Measurements from ENCODE around the gene LMX1B. TPM values are rescaled to one million over a fixed set of nuclear protein-coding genes. Genes with fewer than 3 reads are reported as not detected.

Gene LMX1B
- total RNA-seq, 1 experiment from 2014 or later, result not detected

DNA sequence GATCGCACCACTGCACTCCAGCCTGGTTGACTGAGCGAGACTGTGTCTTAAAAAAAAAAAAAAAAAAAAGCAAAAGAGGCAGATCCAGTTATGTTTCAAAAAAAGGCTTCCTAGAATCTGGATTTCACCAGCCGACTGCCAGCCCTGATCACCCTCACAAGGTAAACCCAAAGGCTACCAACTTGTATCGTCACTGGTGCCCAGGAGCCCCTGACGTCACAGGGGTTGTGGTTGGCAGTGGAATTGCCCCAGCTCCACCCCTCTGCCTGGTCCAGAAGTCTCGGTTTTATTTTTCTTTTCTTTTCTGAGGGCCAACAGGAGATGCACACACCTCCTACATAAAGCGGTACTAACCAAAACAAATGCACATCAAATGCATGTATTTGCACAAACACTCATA lies 6.0 kb upstream of the LMX1B start:
- no peak overlapping the region for H3K9ac ChIP-seq (ENCODE audit: low read length)
- no peaks in the 10 kb centered on the region for H3K9me2 ChIP-seq (replicated peaks; ENCODE audit: insufficient read depth, low read length)
- no peaks in the 10 kb centered on the region for H3K36me3 ChIP-seq (ENCODE audit: insufficient read depth, low read length)
- H3K27ac ChIP-seq (ENCODE audit: low read length), result no peak overlapping the region
- no peaks in the 10 kb centered on the region for H3K27me3 ChIP-seq (ENCODE audit: low read length)
- no peaks in the 10 kb centered on the region for H4K20me1 ChIP-seq (ENCODE audit: insufficient read depth, low read depth, low read length)
- no peaks in the 10 kb centered on the region for H3K9me3 ChIP-seq (ENCODE audit: low read length)
- no peak overlapping the region for H2AFZ ChIP-seq (ENCODE audit: low read length)
- H3K4me3 ChIP-seq (ENCODE audit: low read length), result no peak overlapping the region
- H3K4me2 ChIP-seq (ENCODE audit: low read depth, low read length, poor library complexity, severe bottlenecking), result no peak overlapping the region
- no peak for DNase-seq
- H3K79me2 ChIP-seq (ENCODE audit: low read length), result no peaks in the 10 kb centered on the region
- H3K4me1 ChIP-seq (ENCODE audit: low read length), result no peaks in the 10 kb centered on the region

DNA sequence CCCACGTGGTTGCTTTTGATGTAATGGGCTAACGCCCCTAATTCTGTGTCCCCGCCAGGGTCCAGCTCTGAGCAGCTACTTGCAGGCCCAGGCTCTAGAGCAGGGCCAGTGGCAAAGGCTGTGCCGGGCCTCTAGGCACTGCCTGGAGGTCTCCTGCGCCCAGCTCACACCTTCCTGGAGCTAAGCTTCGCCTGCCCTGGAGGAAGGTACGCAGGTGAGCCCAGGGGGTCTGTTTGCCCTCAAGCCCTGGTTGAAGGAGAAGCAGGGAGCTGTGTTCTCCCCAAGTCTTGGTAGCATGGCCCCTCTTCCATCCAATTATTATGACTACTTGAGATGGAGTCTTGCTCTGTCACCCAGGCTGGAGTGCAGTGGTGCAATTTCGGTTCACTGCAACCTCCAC lies 5.2 kb upstream of the LMX1B start:
- Histone ChIP-seq H3K4me3 (ENCODE audit: low read length) (no peak overlapping the region), H3K36me3 (ENCODE audit: insufficient read depth, low read length) (no peaks in the 10 kb centered on the region), H3K27me3 (ENCODE audit: low read length) (no peaks in the 10 kb centered on the region), H3K27ac (ENCODE audit: low read length) (no peak overlapping the region), H3K4me1 (ENCODE audit: low read length) (no peaks in the 10 kb centered on the region), H4K20me1 (ENCODE audit: insufficient read depth, low read depth, low read length) (no peaks in the 10 kb centered on the region), H3K9ac (ENCODE audit: low read length) (no peak overlapping the region), H2AFZ (ENCODE audit: low read length) (no peak overlapping the region), H3K9me3 (ENCODE audit: low read length) (no peaks in the 10 kb centered on the region), H3K4me2 (ENCODE audit: low read depth, low read length, poor library complexity, severe bottlenecking) (no peak overlapping the region), H3K9me2 (replicated peaks; ENCODE audit: insufficient read depth, low read length) (no peaks in the 10 kb centered on the region), H3K79me2 (ENCODE audit: low read length) (no peaks in the 10 kb centered on the region)
- no peak for DNase-seq

DNA sequence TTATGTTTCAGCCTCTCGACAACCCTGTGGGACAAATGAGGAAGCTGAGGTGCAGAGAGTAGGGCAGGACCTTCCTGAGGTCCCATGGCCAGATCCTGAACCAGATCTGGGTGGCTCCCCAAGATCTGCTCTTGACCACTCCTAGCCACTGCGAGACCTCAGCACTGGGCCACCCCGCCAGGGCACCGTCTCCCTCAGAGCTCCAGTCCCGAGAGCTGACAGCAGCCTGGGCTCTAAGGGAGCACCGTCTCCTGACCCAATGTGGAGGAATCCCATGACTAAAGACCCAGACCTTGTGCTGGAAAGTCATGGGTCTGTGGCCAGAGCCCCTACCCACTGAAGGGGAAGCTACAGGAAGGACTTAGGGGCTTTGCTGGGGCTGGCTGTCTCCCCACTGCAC lies 4.5 kb upstream of the LMX1B start:
- H3K36me3 ChIP-seq (ENCODE audit: insufficient read depth, low read length), result no peaks in the 10 kb centered on the region
- H3K27me3 ChIP-seq (ENCODE audit: low read length), result no peaks in the 10 kb centered on the region
- H3K4me2 ChIP-seq (ENCODE audit: low read depth, low read length, poor library complexity, severe bottlenecking), result no peak overlapping the region
- H3K4me1 ChIP-seq (ENCODE audit: low read length), result no peaks in the 10 kb centered on the region
- no peaks in the 10 kb centered on the region for H3K9me2 ChIP-seq (replicated peaks; ENCODE audit: insufficient read depth, low read length)
- DNase-seq, result no peak
- H3K4me3 ChIP-seq (ENCODE audit: low read length), result no peak overlapping the region
- H4K20me1 ChIP-seq (ENCODE audit: insufficient read depth, low read depth, low read length), result no peaks in the 10 kb centered on the region
- no peaks in the 10 kb centered on the region for H3K9me3 ChIP-seq (ENCODE audit: low read length)
- H3K27ac ChIP-seq (ENCODE audit: low read length), result no peak overlapping the region
- H3K79me2 ChIP-seq (ENCODE audit: low read length), result no peaks in the 10 kb centered on the region
- H2AFZ ChIP-seq (ENCODE audit: low read length), result no peak overlapping the region
- H3K9ac ChIP-seq (ENCODE audit: low read length), result no peak overlapping the region

DNA sequence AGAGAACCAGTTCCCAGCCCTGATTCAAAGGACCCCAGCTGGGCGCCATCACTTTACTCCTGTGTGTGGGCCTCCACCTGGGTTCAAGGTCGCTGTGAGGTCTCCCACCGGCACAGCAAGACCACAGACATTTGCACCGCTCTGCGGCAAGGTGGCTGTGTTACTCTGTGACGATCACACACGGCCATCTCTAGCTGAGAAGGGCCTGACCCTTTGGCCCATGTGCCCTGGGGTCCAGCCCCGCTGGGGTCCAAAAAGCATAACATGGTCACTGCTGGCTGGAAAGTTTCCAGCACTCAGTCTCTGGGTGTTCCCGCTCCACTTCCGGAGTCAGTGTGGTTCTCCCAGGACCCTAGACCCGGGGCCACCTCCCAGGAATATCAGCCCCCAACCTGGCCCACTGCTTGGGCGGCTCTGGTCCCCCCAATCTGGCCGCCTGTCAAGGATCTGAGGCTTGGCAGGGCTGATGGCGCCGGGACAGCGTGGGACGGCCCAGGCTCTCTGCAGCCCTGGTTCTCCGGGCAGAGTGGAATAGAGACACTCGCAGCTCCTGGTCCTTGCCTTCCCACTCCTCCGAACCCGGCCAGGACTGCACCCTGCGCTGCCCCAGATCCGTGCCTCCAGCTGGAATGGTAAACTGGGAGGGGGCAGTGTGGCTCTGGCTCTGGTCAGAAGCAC lies 3.9 kb upstream of the LMX1B start:
- no peaks in the 10 kb centered on the region for H3K36me3 ChIP-seq (ENCODE audit: insufficient read depth, low read length)
- H3K27ac ChIP-seq (ENCODE audit: low read length), result no peak overlapping the region
- H3K4me1 ChIP-seq (ENCODE audit: low read length), result no peaks in the 10 kb centered on the region
- H4K20me1 ChIP-seq (ENCODE audit: insufficient read depth, low read depth, low read length), result no peaks in the 10 kb centered on the region
- no peak overlapping the region for H3K4me2 ChIP-seq (ENCODE audit: low read depth, low read length, poor library complexity, severe bottlenecking)
- H3K9me2 ChIP-seq (replicated peaks; ENCODE audit: insufficient read depth, low read length), result no peaks in the 10 kb centered on the region
- H2AFZ ChIP-seq (ENCODE audit: low read length), result no peak overlapping the region
- no peak for DNase-seq
- no peaks in the 10 kb centered on the region for H3K9me3 ChIP-seq (ENCODE audit: low read length)
- H3K79me2 ChIP-seq (ENCODE audit: low read length), result no peaks in the 10 kb centered on the region
- no peaks in the 10 kb centered on the region for H3K27me3 ChIP-seq (ENCODE audit: low read length)
- no peak overlapping the region for H3K4me3 ChIP-seq (ENCODE audit: low read length)
- no peak overlapping the region for H3K9ac ChIP-seq (ENCODE audit: low read length)

DNA sequence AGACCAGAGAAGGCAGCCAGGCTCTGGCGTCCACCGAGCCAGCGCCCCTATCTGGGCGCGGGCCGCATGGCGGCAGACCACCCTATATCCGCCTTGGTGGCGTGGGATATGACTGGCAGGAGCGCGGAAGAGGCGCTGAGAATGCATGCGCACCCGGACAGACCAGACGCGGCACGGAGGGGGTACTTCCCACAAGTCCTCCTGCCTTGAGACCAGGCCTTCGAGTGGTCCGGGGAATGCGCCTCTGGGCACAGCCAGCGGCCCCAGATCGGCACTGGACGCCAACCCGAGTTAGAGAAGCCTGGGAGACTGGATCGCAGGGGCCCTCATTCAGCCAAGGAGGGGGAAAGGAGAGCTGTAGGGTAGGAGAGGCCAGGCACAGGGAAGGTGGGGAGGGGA lies 2.5 kb upstream of the LMX1B start:
- Histone ChIP-seq H3K27me3 (ENCODE audit: low read length) (no peaks in the 10 kb centered on the region), H3K9me2 (replicated peaks; ENCODE audit: insufficient read depth, low read length) (no peaks in the 10 kb centered on the region), H3K4me1 (ENCODE audit: low read length) (no peaks in the 10 kb centered on the region), H3K27ac (ENCODE audit: low read length) (no peak overlapping the region), H3K79me2 (ENCODE audit: low read length) (no peaks in the 10 kb centered on the region), H3K9ac (ENCODE audit: low read length) (no peak overlapping the region), H2AFZ (ENCODE audit: low read length) (no peak overlapping the region), H3K4me2 (ENCODE audit: low read depth, low read length, poor library complexity, severe bottlenecking) (no peak overlapping the region), H3K36me3 (ENCODE audit: insufficient read depth, low read length) (no peaks in the 10 kb centered on the region), H3K9me3 (ENCODE audit: low read length) (no peaks in the 10 kb centered on the region), H3K4me3 (ENCODE audit: low read length) (no peak overlapping the region), H4K20me1 (ENCODE audit: insufficient read depth, low read depth, low read length) (no peaks in the 10 kb centered on the region)
- no peak for DNase-seq

DNA sequence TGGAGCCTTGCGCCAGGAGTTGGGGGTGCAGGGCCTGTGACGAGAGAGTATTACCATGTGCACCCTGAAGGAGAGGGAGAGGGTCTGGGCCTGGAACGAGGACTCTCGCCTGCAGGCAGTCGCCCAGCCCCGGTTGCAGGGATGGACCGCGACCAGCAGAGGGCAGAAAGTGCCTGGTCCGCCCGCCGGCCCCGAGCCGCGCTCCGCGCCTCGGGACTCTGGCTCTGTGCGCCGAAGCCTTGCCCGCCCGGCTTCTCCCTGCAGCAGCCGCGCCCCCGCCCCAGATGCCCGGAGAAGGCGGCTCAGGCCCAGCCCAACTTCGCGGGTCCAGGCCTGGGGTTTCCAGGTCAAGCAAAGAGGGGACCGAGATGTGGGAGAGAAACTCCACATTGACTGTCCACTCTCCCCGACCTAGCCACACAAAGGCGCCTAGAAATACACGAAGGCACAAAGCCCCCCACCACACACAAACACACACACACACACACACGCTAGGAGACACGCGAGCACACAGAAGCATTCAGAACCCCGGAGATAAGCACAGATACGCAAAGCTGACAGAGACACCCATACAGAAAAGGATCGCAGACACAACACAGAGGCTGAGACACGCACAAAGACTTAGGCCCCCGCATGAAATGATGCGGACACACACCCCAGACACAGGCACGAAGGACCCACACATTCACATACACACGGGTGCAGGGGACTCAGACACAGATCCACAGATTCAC lies 2.0 kb upstream of the LMX1B start:
- Histone ChIP-seq H2AFZ (ENCODE audit: low read length) (no peak overlapping the region), H3K79me2 (ENCODE audit: low read length) (no peaks in the 10 kb centered on the region), H3K9ac (ENCODE audit: low read length) (no peak overlapping the region), H3K27me3 (ENCODE audit: low read length) (no peaks in the 10 kb centered on the region), H3K4me1 (ENCODE audit: low read length) (no peaks in the 10 kb centered on the region), H3K9me2 (replicated peaks; ENCODE audit: insufficient read depth, low read length) (no peaks in the 10 kb centered on the region), H3K36me3 (ENCODE audit: insufficient read depth, low read length) (no peaks in the 10 kb centered on the region), H3K4me3 (ENCODE audit: low read length) (no peak overlapping the region), H4K20me1 (ENCODE audit: insufficient read depth, low read depth, low read length) (no peaks in the 10 kb centered on the region), H3K4me2 (ENCODE audit: low read depth, low read length, poor library complexity, severe bottlenecking) (no peak overlapping the region), H3K27ac (ENCODE audit: low read length) (no peak overlapping the region), H3K9me3 (ENCODE audit: low read length) (no peaks in the 10 kb centered on the region)
- peak; percentile 62 for DNase-seq

DNA sequence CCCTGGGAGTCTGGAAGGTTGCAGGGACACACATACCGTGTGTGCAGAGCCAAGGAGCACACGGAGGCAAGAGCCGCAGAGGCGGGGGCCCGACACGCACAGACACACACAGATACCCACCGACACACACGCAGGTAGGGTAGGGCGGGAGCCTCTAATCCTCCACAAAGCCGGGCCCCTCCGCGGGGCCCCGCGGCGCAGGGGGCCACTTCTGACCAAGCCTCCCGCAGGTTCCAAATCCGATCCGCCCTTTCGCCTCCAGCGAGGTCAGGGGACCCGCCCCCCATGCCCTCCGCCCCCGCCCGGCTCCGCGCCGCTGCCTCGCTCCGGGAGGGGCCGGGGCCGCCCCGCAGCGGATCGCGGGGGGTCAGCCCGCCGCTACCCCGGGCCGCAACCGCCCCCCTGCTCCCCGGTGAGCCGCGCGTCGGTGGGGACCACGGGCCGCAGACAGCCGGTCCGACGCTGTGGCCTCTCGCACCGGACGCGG lies 1.4 kb upstream of the LMX1B start:
- no peaks in the 10 kb centered on the region for H3K9me2 ChIP-seq (replicated peaks; ENCODE audit: insufficient read depth, low read length)
- no peak overlapping the region for H2AFZ ChIP-seq (ENCODE audit: low read length)
- no peaks in the 10 kb centered on the region for H3K9me3 ChIP-seq (ENCODE audit: low read length)
- no peaks in the 10 kb centered on the region for H3K4me1 ChIP-seq (ENCODE audit: low read length)
- H3K27ac ChIP-seq (ENCODE audit: low read length), result no peak overlapping the region
- H4K20me1 ChIP-seq (ENCODE audit: insufficient read depth, low read depth, low read length), result no peaks in the 10 kb centered on the region
- no peak for DNase-seq
- no peaks in the 10 kb centered on the region for H3K36me3 ChIP-seq (ENCODE audit: insufficient read depth, low read length)
- no peaks in the 10 kb centered on the region for H3K27me3 ChIP-seq (ENCODE audit: low read length)
- no peak overlapping the region for H3K4me2 ChIP-seq (ENCODE audit: low read depth, low read length, poor library complexity, severe bottlenecking)
- no peak overlapping the region for H3K4me3 ChIP-seq (ENCODE audit: low read length)
- no peak overlapping the region for H3K9ac ChIP-seq (ENCODE audit: low read length)
- no peaks in the 10 kb centered on the region for H3K79me2 ChIP-seq (ENCODE audit: low read length)

DNA sequence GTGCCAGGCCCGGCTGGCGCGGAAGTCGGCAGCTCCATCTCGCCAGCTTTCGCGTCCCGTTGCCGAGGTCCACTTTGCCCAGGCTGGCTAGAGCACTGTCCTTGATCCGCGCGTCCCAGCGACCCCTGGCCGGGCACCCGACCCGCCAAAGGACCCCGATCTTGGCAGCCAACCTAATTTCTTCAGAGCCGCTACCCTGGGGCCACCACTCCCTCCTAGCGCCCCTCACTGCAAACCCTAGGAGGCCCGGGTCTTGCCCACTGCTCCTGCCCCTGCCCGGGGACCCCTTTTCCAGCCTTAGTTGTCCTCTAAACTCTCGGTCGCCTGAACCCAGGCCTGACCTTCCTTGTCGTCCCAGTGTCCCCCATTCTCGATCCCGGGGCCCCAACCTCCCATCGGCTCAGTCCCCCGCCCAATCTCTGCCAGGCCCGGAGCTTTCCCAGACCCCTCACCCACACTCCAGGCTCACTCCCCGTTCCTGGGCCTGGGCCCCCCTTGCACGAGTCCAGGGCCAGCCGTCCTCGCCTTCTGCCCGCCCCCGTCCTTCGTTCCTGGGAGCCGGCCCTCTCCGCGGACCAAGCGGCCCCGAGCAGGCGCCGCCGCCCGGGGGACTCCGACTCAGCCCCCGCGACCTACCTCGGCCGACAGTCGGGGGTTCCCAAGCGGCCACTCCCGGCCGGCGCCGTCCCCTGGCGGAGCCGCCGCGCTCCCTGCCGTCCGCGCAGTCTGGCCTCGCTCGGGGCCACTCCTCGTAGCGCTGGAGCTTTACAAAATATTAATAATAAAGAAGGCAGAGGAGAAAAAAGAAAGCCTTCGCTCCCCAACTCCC lies 701 bp upstream of the LMX1B start:
- Histone ChIP-seq H3K27ac (ENCODE audit: low read length) (no peak overlapping the region), H2AFZ (ENCODE audit: low read length) (no peak overlapping the region), H3K79me2 (ENCODE audit: low read length) (no peaks in the 10 kb centered on the region), H4K20me1 (ENCODE audit: insufficient read depth, low read depth, low read length) (no peaks in the 10 kb centered on the region), H3K27me3 (ENCODE audit: low read length) (no peaks in the 10 kb centered on the region), H3K9me3 (ENCODE audit: low read length) (no peaks in the 10 kb centered on the region), H3K9ac (ENCODE audit: low read length) (no peak overlapping the region), H3K4me1 (ENCODE audit: low read length) (no peaks in the 10 kb centered on the region), H3K4me2 (ENCODE audit: low read depth, low read length, poor library complexity, severe bottlenecking) (no peak overlapping the region), H3K36me3 (ENCODE audit: insufficient read depth, low read length) (no peaks in the 10 kb centered on the region), H3K4me3 (ENCODE audit: low read length) (no peak overlapping the region), H3K9me2 (replicated peaks; ENCODE audit: insufficient read depth, low read length) (no peaks in the 10 kb centered on the region)
- DNase-seq, result no peak

Measured in Karpas-422 (cell line).